ENCODE measurements around the gene CFAP53. TPM values are rescaled to one million over a fixed set of nuclear protein-coding genes. Genes with fewer than 3 reads are reported as not detected.

CFAP53 gene
- total RNA-seq, 4 donors from 2014 or later, result 0.40 TPM; not detected in 3

DNA sequence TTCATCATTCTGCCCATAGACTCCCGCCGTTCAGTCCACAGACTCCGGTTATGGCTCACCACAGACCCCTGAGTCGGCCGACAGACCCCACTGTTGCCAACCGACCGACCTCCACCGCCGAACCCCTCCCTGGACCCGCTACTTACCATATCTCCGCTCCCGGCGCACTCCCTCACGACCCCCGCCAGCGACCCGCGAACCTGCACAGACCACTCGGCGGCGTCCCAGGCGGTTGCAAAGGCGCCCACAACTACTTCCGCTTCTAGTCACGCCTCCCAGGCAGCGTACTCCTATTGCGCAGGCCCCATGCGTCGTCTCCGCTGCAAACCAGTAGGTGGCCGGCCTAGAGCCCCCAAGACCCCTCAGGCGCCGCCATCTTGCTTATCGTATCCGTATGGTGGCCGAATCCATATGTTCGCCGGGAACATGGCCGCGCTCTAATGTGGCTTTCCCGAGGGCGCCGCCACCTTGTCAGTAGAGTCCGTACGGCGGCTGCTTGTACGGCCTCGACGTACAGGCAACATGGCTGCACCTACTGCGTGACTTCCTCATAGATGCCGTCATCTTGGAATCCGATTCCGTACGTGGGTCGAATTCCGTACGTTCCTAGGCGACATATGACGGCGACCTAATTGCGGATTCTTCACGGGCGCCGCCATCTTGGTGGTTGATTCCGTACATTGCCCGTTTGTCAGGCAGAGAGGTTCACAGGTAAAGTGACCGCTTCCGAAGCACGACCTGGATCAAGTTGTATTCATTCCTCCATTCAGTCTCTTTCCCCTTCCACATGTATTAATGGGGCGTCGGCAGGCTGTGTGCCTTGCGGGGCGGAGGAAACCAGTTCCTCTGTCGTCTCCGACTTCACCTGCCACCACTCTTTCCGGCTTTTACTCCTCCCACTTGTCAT lies 21.4 kb upstream of the CFAP53 start, which contains the start of gene CXXC1:
TSS of gene CXXC1 (minus strand) at position 252 of the 907 bp plus-strand sequence. CDS start at position 149, 103 bp downstream.
- H3K9me3 ChIP-seq, result no peaks in the 10 kb centered on the region
- intact Hi-C loops (cut with DNase I), result loop anchor here (10.0 kb wide), 4 partner anchors 473 to 907 kb away; partner anchors contain the start of genes ACAA2, ME2, MEX3C and RPL17
- peaks cover 5 to 18% (median 16%) of the 10 kb centered on the region in 4 donors for H3K4me1 ChIP-seq
- peak; percentile 99 for DNase-seq (ENCODE audit: extremely low spot score)
- no peaks in the 10 kb centered on the region for H3K27me3 ChIP-seq
- WGBS, result under 1% methylated on average over 44 of the region's 76 CpGs
- H3K36me3 ChIP-seq, result peaks cover 8 to 33% (median 31%) of the 10 kb centered on the region in 4 donors
- peak within 1 kb of the TSS; percentile 82 to 88 (median 87) for H3K27ac ChIP-seq (replicated peaks in 1 of 4)
- H3K4me3 ChIP-seq, result peak within 1 kb of the TSS; percentile 66 to 84 (median 76)
- no peak for TF ChIP-seq EP300 (IDR thresholded peaks at IDR 0.05)
- TF ChIP-seq POLR2AphosphoS5 (IDR thresholded peaks at IDR 0.05), result peak; percentile 83 to 92
- TF ChIP-seq, protein P1, sequence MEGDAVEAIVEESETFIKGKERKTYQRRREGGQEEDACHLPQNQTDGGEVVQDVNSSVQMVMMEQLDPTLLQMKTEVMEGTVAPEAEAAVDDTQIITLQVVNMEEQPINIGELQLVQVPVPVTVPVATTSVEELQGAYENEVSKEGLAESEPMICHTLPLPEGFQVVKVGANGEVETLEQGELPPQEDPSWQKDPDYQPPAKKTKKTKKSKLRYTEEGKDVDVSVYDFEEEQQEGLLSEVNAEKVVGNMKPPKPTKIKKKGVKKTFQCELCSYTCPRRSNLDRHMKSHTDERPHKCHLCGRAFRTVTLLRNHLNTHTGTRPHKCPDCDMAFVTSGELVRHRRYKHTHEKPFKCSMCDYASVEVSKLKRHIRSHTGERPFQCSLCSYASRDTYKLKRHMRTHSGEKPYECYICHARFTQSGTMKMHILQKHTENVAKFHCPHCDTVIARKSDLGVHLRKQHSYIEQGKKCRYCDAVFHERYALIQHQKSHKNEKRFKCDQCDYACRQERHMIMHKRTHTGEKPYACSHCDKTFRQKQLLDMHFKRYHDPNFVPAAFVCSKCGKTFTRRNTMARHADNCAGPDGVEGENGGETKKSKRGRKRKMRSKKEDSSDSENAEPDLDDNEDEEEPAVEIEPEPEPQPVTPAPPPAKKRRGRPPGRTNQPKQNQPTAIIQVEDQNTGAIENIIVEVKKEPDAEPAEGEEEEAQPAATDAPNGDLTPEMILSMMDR (IDR thresholded peaks at IDR 0.05), result peak; percentile 33 to 58 (median 46)
- TF ChIP-seq POLR2A (IDR thresholded peaks at IDR 0.05; ENCODE audit: low read depth), result no peak

DNA sequence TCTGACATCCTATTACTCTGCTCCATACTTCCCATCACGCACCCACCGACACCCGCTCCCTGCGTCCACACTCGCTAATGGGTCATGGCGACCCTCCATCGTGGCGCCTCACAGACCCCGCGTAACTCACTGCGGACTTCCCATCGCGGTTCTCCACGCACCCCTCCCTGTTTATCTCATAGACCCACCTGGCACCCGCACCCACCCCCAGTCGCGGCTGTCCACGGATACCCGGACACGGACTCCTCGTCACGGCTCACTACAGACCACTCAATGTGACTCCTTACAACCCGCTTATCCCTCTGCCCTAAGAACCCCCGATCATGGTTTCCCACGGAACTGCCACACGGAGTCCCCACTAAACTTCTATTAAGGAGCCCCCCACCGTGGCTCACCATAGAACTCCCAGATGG lies 20.7 kb upstream of the CFAP53 start:
- WGBS, result under 1% methylated on average over 18 of the region's 27 CpGs
- peaks cover 8 to 24% (median 23%) of the 10 kb centered on the region in 4 donors for H3K4me1 ChIP-seq
- peak overlapping the region; percentile 82 to 88 (median 87) for H3K27ac ChIP-seq (replicated peaks in 1 of 4)
- TF ChIP-seq POLR2AphosphoS5 (IDR thresholded peaks at IDR 0.05), result no peak
- TF ChIP-seq, protein P1 (IDR thresholded peaks at IDR 0.05), result no peak
- no peak for TF ChIP-seq EP300 (IDR thresholded peaks at IDR 0.05)
- TF ChIP-seq POLR2A (IDR thresholded peaks at IDR 0.05; ENCODE audit: low read depth), result no peak
- peak overlapping the region; percentile 66 to 84 (median 76) for H3K4me3 ChIP-seq
- H3K36me3 ChIP-seq, result peaks cover 8 to 38% (median 34%) of the 10 kb centered on the region in 4 donors
- no peaks in the 10 kb centered on the region for H3K9me3 ChIP-seq
- no peaks in the 10 kb centered on the region for H3K27me3 ChIP-seq
- intact Hi-C loops (cut with DNase I), result loop anchor here (10.0 kb wide), 4 partner anchors 472 to 908 kb away; partner anchors contain the start of genes ACAA2, ME2, MEX3C and RPL17
- no peak for DNase-seq (ENCODE audit: extremely low spot score)

DNA sequence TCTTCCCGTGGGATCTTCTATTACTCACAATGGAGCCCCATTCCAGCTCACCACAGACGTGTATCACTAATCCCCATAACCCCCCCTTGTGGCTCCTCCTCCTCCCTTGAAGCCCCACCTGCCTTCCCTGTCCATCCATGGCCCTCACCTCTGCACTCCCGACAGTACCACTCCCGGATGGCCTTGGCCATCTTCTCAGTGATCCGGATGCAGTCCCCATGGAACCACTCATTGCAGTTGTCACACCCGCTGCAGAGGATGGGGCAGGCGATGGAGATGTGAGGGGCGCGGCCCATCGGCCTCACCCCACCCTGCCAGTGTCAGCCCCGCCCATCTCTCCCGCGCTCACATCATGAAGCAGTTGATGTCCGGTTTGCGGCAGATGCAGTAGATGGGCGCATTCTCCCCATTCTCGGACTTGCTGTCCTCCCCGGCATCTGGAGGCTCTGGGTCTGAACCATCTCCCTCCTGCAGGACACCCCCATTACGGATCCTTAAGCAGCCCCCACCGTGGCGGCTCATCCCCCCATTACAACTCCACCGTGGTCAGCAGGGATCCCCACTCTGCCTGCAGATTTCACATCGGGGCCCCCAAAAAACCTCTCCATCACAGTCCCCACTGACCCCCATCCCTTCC lies 20.2 kb upstream of the CFAP53 start:
- no peaks in the 10 kb centered on the region for H3K27me3 ChIP-seq
- no peaks in the 10 kb centered on the region for H3K9me3 ChIP-seq
- H3K27ac ChIP-seq (replicated peaks in 1 of 4), result peak overlapping the region; percentile 82 to 88 (median 87)
- no peak for DNase-seq (ENCODE audit: extremely low spot score)
- 25% methylated on average over 20 of the region's 23 CpGs for WGBS
- TF ChIP-seq, protein P1 (IDR thresholded peaks at IDR 0.05), result no peak
- no peak for TF ChIP-seq EP300 (IDR thresholded peaks at IDR 0.05)
- no peak for TF ChIP-seq POLR2A (IDR thresholded peaks at IDR 0.05; ENCODE audit: low read depth)
- H3K4me3 ChIP-seq, result peak overlapping the region; percentile 66 to 84 (median 76)
- peaks cover 8 to 38% (median 34%) of the 10 kb centered on the region in 4 donors for H3K36me3 ChIP-seq
- intact Hi-C loops (cut with DNase I), result loop anchor here (10.0 kb wide), 4 partner anchors 472 to 908 kb away; partner anchors contain the start of genes ACAA2, ME2, MEX3C and RPL17
- peaks cover 11 to 27% (median 26%) of the 10 kb centered on the region in 4 donors for H3K4me1 ChIP-seq

DNA sequence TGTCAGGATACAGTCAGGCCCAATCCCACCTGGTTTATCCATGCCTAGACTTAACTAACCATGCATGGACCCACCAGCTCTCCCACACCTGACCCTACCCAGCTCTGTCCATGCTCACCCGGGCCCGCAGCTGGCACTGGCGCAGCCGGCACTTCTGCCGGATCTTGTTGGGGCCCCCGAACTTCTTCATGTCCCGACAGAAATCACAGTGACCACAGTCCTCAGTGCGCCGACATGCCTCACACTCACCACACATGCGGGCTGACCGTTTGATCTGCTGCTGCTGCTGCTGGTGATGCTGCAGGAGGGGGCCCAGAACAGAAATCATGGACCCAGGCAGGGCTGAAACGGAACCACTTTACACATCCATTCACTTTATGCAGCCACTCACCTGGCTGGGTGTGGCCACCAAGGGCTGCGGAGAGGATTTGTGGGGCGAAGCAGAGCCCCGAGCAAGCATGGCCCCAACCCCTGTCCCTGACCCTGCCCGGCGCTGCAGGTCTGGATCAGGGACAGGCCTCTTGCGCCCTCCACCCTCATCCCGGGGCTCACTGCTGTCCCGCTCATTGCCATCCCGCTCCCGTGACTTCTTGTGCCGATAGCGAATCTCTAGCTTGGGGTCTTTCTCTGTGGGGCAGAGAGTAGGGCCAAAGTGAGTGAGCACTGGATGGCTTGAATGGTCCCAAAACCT lies 19.5 kb upstream of the CFAP53 start:
- DNase-seq (ENCODE audit: extremely low spot score), result no peak
- intact Hi-C loops (cut with DNase I), result loop anchor here (10.0 kb wide), 4 partner anchors 471 to 909 kb away; partner anchors contain the start of genes ACAA2, ME2, MEX3C and RPL17
- H3K9me3 ChIP-seq, result no peaks in the 10 kb centered on the region
- H3K27ac ChIP-seq (replicated peaks in 1 of 4), result peak overlapping the region in 2 of 4 donors; percentile 87 to 88
- no peaks in the 10 kb centered on the region for H3K27me3 ChIP-seq
- WGBS, result 93% methylated on average over 14 of the region's 24 CpGs
- H3K4me3 ChIP-seq, result no peak overlapping the region
- TF ChIP-seq EP300 (IDR thresholded peaks at IDR 0.05) (no peak), POLR2AphosphoS5 (IDR thresholded peaks at IDR 0.05) (no peak), POLR2A (IDR thresholded peaks at IDR 0.05; ENCODE audit: low read depth) (no peak)
- TF ChIP-seq, protein P1 (IDR thresholded peaks at IDR 0.05), result no peak
- H3K4me1 ChIP-seq, result peaks cover 12 to 29% (median 27%) of the 10 kb centered on the region in 4 donors
- peaks cover 8 to 38% (median 34%) of the 10 kb centered on the region in 4 donors for H3K36me3 ChIP-seq
